Activated naive CD4-positive, alpha-beta T cell treated with anti-CD3 and anti-CD28 coated beads, Interleukin-2, amount 50 U/mL, for 72 hours (primary cell): ENCODE results near the gene DHRS3. TPM values are rescaled to one million over a fixed set of nuclear protein-coding genes. Genes with fewer than 3 reads are reported as not detected.

Source experiments
- total RNA-seq, 2 donors: library from RNA; stranded (reverse); gene quantifications; one replicate each; pipeline ENCODE4 v1.2.3, GENCODE V29; 2022

Gene DHRS3
- total RNA-seq, 2 donors from 2014 or later, result 85.2 to 93.9 TPM

Other genes starting within 250 kb of the DHRS3 start
- not detected for gene AADACL4, start 25.9 kb upstream of the DHRS3 start, total RNA-seq
- gene AADACL3, start 97.9 kb upstream of the DHRS3 start, total RNA-seq, result not detected
- not detected for gene CFAP107, start 128.0 kb upstream of the DHRS3 start, total RNA-seq
- gene PRAMEF12, start 155.5 kb upstream of the DHRS3 start, total RNA-seq, result not detected
- gene PRAMEF1, start 173.2 kb upstream of the DHRS3 start, total RNA-seq, result not detected
- not detected for gene PRAMEF11, start 213.2 kb upstream of the DHRS3 start, total RNA-seq
- not detected for gene HNRNPCL1, start 230.5 kb upstream of the DHRS3 start, total RNA-seq
- not detected for gene PRAMEF2, start 238.9 kb upstream of the DHRS3 start, total RNA-seq